ENCODE results near the gene SMC4. TPM values are rescaled to one million over a fixed set of nuclear protein-coding genes. Genes with fewer than 3 reads are reported as not detected.

Gene SMC4
- total RNA-seq, 1 donor from 2014 or later, result 34.1 TPM

DNA sequence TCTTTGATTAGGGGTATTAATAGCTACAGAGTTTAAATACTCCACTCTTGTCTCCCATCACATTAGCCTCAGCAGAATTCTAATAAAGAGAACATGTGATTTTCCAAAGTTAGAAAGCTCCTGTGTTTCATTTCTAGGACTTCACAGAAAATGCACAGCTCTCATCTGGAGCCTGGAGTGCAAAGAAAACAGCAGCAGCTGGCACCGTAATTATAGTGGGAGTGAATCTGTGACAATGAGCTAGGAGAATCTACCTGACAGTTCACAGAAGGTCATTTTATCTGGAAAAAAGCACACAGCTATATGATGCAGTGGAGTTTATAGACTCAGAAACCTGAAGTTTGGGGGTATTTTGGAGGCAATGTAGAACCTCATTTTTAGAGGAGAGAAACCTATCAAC is 55.5 kb downstream of the SMC4 start:
- no peak for FAIRE-seq
- TF ChIP-seq, protein P1, sequence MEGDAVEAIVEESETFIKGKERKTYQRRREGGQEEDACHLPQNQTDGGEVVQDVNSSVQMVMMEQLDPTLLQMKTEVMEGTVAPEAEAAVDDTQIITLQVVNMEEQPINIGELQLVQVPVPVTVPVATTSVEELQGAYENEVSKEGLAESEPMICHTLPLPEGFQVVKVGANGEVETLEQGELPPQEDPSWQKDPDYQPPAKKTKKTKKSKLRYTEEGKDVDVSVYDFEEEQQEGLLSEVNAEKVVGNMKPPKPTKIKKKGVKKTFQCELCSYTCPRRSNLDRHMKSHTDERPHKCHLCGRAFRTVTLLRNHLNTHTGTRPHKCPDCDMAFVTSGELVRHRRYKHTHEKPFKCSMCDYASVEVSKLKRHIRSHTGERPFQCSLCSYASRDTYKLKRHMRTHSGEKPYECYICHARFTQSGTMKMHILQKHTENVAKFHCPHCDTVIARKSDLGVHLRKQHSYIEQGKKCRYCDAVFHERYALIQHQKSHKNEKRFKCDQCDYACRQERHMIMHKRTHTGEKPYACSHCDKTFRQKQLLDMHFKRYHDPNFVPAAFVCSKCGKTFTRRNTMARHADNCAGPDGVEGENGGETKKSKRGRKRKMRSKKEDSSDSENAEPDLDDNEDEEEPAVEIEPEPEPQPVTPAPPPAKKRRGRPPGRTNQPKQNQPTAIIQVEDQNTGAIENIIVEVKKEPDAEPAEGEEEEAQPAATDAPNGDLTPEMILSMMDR (IDR thresholded peaks at IDR 0.05; ENCODE audit: insufficient read depth, low read depth, low read length), result no peak
- TF ChIP-seq EZH2 (IDR thresholded peaks at IDR 0.05; ENCODE audit: insufficient read depth, low read length), result no peak
- peaks cover 7% of the 10 kb centered on the region for H3K27me3 Mint-ChIP-seq (ENCODE audit: low read depth, unreplicated experiment)

DNA sequence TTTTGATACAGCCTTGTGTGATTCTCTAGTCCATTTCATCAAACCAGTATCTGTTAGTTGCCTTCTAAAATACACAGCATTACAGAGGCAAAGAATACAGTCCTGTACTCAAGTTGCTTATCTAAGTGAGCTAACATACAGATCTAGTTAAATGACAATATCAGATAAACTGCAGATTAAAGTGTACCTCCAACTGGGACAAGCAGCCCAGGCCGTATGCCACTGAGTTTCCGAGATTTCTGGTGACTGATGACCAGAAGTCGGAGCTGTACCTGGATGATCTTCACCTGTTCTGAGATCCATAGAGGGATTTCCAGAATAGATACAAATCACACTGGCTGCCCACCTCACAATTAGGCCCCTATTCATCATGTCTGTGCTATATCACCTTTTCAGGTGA is 56.4 kb downstream of the SMC4 start:
- no peak overlapping the region for H3K4me3 Mint-ChIP-seq (ENCODE audit: unreplicated experiment)
- Histone ChIP-seq H3K9me3 (ENCODE audit: insufficient read depth, low read depth, low read length) (no peaks in the 10 kb centered on the region), H3K9ac (ENCODE audit: low read length) (no peak overlapping the region), H3K4me1 (ENCODE audit: insufficient read depth, low read length) (no peaks in the 10 kb centered on the region), H3K27me3 (ENCODE audit: insufficient read depth, low read length) (no peaks in the 10 kb centered on the region), H3K36me3 (ENCODE audit: insufficient read depth, low read length) (no peaks in the 10 kb centered on the region), H3K4me2 (ENCODE audit: low read length) (no peak overlapping the region), H3K27ac (ENCODE audit: low read depth, low read length) (no peak overlapping the region), H4K20me1 (ENCODE audit: insufficient read depth, low read length) (no peaks in the 10 kb centered on the region), H3K79me2 (ENCODE audit: insufficient read depth, low read length) (no peaks in the 10 kb centered on the region), H2AFZ (ENCODE audit: low read depth, low read length) (no peak overlapping the region), H3K4me3 (ENCODE audit: insufficient read depth, low read depth, low read length) (no peak overlapping the region)
- H3K9me3 Mint-ChIP-seq (ENCODE audit: unreplicated experiment), result peaks cover 1% of the 10 kb centered on the region
- H3K27me3 Mint-ChIP-seq (ENCODE audit: low read depth, unreplicated experiment), result peaks cover 7% of the 10 kb centered on the region
- no peak overlapping the region for H3K27ac Mint-ChIP-seq (ENCODE audit: unreplicated experiment)
- TF ChIP-seq, protein P1 (IDR thresholded peaks at IDR 0.05; ENCODE audit: insufficient read depth, low read depth, low read length), result no peak
- TF ChIP-seq EZH2 (IDR thresholded peaks at IDR 0.05; ENCODE audit: insufficient read depth, low read length), result no peak
- no peak for DNase-seq (ENCODE audit: low read depth)
- peaks cover 2% of the 10 kb centered on the region for H3K4me1 Mint-ChIP-seq (ENCODE audit: low read depth, unreplicated experiment)
- no peaks in the 10 kb centered on the region for H3K36me3 Mint-ChIP-seq (ENCODE audit: low read depth, unreplicated experiment)
- FAIRE-seq, result no peak

More for the DNA sequence above, 55.5 kb downstream of the SMC4 start:
- H3K9me3 Mint-ChIP-seq (ENCODE audit: unreplicated experiment), result peaks cover 1% of the 10 kb centered on the region
- Histone ChIP-seq H3K4me1 (ENCODE audit: insufficient read depth, low read length) (peaks cover 5% of the 10 kb centered on the region), H3K9me3 (ENCODE audit: insufficient read depth, low read depth, low read length) (no peaks in the 10 kb centered on the region), H3K9ac (ENCODE audit: low read length) (no peak overlapping the region), H3K79me2 (ENCODE audit: insufficient read depth, low read length) (no peaks in the 10 kb centered on the region), H4K20me1 (ENCODE audit: insufficient read depth, low read length) (no peaks in the 10 kb centered on the region), H2AFZ (ENCODE audit: low read depth, low read length) (no peak overlapping the region), H3K36me3 (ENCODE audit: insufficient read depth, low read length) (no peaks in the 10 kb centered on the region), H3K27ac (ENCODE audit: low read depth, low read length) (no peak overlapping the region), H3K4me2 (ENCODE audit: low read length) (no peak overlapping the region), H3K4me3 (ENCODE audit: insufficient read depth, low read depth, low read length) (no peak overlapping the region), H3K27me3 (ENCODE audit: insufficient read depth, low read length) (no peaks in the 10 kb centered on the region)
- DNase-seq (ENCODE audit: low read depth), result no peak
- no peaks in the 10 kb centered on the region for H3K36me3 Mint-ChIP-seq (ENCODE audit: low read depth, unreplicated experiment)
- no peak overlapping the region for H3K4me3 Mint-ChIP-seq (ENCODE audit: unreplicated experiment)
- H3K4me1 Mint-ChIP-seq (ENCODE audit: low read depth, unreplicated experiment), result peaks cover 9% of the 10 kb centered on the region
- H3K27ac Mint-ChIP-seq (ENCODE audit: unreplicated experiment), result no peak overlapping the region

DNA sequence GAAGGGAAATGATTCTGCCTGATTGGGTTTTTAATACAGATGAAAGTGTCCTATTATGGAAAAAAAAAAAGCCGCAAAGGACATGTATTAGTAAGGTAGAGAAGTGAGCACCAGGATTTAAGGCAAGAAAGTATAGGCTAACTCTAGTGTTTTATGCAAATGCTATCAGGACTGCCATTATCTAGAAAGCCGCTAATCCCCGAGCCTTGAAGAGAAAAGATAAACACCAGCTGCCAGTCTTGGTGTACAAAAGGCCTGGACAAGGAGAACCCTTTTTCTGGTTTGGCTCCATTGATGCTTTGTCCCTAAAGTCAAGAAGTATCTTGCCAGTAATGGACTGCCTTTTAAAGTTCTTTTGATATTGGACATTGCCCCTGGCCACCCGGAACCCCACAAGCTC is 58.7 kb downstream of the SMC4 start:
- no peaks in the 10 kb centered on the region for H4K20me1 ChIP-seq (ENCODE audit: insufficient read depth, low read length)
- H3K36me3 ChIP-seq (ENCODE audit: insufficient read depth, low read length), result no peaks in the 10 kb centered on the region
- no peak overlapping the region for H3K27ac ChIP-seq (ENCODE audit: low read depth, low read length)
- H3K9me3 ChIP-seq (ENCODE audit: insufficient read depth, low read depth, low read length), result no peaks in the 10 kb centered on the region
- Mint-ChIP-seq H3K27me3 (ENCODE audit: low read depth, unreplicated experiment) (peaks cover 11% of the 10 kb centered on the region), H3K4me1 (ENCODE audit: low read depth, unreplicated experiment) (no peaks in the 10 kb centered on the region), H3K9me3 (ENCODE audit: unreplicated experiment) (peaks cover 1% of the 10 kb centered on the region), H3K27ac (ENCODE audit: unreplicated experiment) (no peak overlapping the region), H3K4me3 (ENCODE audit: unreplicated experiment) (peak overlapping the region; percentile 21), H3K36me3 (ENCODE audit: low read depth, unreplicated experiment) (no peaks in the 10 kb centered on the region)
- DNase-seq (ENCODE audit: low read depth), result no peak
- H2AFZ ChIP-seq (ENCODE audit: low read depth, low read length), result no peak overlapping the region
- H3K4me1 ChIP-seq (ENCODE audit: insufficient read depth, low read length), result no peaks in the 10 kb centered on the region
- H3K9ac ChIP-seq (ENCODE audit: low read length), result no peak overlapping the region
- FAIRE-seq, result no peak
- H3K27me3 ChIP-seq (ENCODE audit: insufficient read depth, low read length), result no peaks in the 10 kb centered on the region
- TF ChIP-seq EZH2 (IDR thresholded peaks at IDR 0.05; ENCODE audit: insufficient read depth, low read length), result no peak
- TF ChIP-seq, protein P1 (IDR thresholded peaks at IDR 0.05; ENCODE audit: insufficient read depth, low read depth, low read length), result no peak
- no peak overlapping the region for H3K4me2 ChIP-seq (ENCODE audit: low read length)
- no peaks in the 10 kb centered on the region for H3K79me2 ChIP-seq (ENCODE audit: insufficient read depth, low read length)
- H3K4me3 ChIP-seq (ENCODE audit: insufficient read depth, low read depth, low read length), result no peak overlapping the region
